Ureter (tissue), 1 donor: ENCODE measurements around the gene TCEANC2. TPM values are rescaled to one million over a fixed set of nuclear protein-coding genes. Genes with fewer than 3 reads are reported as not detected.
"Not testable (repeated sequence)": the region's sequence is repeated elsewhere in the genome, so short reads cannot be mapped to it uniquely, and the experiment has no call there.

Experiments
- DNase-seq: peaks from one replicate; pipeline ENCODE4 v3.0.0-alpha.2; 2020; ENCODE audit warnings: low spot score
- total RNA-seq: library from RNA; stranded (reverse); gene quantifications from one replicate; pipeline ENCODE4 v1.2.4, GENCODE V29; 2023
- donor health status: DM: yes; HTN: yes; CAD: no.

TCEANC2 gene
- 6.7 TPM for total RNA-seq

DNA sequence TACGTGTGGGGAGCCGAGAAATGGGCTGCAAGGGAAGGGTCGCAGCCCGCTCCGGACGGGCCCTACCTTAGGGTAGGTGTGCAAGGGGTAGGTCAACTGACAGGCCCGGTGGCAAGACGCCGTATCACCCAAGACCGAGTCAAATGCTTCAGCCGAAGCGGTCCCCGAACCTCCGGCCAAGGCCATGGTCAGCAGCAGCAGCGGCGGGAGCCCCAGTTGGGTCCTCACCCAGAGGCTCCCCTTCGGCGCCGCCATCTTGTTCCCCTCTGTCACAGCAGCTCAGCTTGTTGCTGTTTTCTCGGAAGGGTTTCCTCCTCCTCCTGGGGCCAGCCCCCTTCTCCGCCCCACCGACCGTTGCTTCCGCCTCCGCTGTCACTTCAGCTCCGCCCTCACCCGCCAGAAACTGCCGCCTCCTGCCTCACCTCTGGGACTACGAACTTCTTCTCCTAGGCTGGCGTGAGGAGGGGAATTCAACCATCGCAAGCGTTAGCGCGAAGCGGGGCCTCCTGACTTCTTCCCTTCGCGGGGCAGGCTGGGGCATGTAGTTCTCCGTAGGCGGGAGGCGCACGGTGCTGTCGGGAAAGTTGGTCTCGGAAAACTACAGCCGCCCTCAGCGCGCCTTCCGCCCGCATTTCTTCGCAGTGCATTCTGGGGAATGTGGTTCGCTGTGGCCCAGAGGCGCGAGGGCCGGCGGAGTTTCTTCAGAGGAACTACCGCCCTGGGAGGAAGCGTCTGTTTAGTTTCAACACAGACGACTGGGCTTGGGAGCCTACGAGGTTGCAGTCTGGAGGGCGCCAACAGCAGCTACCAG lies at the start of gene TCEANC2, which contains the start of gene TMEM59:
Gene TCEANC2 (plus strand): TSS at position 675 of the 811 bp plus-strand sequence. CDS start 815 bp downstream, outside the sequence.
Gene TMEM59 (minus strand): TSS at position 271 of the 811 bp plus-strand sequence. CDS start 16 bp downstream, at position 255.
- DNase-seq = peak; percentile 99

DNA sequence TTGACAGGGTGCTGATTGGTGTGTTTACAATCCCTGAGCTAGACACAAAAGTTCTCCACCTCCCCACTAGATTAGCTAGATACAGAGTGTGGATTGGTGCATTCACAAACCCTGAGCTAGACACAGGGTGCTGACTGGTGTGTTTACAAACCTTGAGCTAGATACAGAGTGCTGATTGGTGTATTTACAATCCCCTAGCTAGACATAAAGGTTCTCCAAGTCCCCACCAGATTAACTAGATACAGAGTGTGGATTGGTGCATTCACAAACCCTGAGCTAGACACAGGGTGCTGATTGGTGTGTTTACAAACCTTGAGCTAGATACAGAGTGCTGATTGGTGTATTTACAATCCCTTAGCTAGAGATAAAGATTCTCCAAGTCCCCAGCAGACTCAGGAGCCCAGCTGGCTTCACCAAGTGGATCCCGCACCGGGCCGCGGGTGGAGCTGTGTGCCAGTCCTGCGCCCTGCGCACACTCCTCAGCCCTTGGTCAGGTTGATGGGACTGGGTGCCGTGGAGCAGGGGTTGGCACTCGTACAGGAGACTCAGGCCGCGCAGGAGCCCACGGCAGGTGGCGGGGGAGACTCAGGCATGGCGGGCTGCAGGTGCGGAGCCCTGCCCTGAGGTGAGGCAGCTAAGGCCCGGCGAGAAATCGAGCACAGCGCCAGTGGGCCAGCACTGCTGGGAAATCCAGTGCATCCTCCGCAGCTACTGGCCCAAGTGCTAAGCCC lies 49.5 kb upstream of the TCEANC2 start:
- not testable (repeated sequence) for DNase-seq

DNA sequence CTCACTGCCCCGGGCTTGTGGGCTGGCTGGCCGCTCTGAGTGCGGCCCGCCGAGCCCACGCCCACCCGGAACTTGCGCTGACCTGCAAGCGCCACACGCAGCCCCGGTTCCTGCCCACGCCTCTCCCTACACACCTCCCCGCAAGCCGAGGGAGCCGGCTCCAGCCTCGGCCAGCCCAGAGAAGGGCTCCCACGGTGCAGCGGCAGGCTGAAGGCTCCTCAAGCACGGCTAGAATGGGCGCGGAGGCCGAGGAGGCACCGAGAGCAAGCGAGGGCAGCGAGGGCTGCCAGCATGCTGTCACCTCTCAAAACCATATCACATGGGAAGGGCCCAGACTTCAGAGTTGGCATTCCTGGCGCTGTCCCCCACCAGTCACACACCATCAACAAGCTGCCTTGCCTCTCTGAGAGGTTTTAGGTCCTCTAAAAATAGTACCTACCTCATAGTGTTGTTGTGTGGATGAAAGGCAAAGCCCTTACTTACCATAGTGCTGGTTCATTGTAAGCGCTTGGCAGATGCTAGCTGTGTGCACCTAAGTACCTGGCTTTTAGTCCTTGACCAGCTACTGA lies 48.8 kb upstream of the TCEANC2 start:
- no peak for DNase-seq

DNA sequence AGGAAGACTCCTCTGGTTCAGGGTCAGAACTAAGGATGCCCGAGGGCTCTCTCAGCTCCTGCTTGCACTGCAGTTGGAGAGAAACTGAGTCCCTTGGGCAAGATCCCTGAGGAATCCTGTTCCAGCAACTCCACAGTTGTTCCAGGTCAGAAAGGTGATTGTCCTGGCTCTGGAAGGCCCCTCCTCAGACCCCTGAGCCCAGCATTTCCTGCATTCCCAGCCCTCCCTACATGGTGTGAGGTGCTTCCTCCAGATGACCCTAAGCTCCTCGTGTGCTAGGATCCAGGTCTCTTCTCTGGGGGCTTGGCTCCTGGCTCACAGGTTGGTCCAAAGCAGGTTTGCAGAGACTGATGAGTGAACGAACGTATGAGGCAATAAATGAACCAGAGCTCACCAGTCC lies 46.9 kb upstream of the TCEANC2 start:
- DNase-seq = no peak

DNA sequence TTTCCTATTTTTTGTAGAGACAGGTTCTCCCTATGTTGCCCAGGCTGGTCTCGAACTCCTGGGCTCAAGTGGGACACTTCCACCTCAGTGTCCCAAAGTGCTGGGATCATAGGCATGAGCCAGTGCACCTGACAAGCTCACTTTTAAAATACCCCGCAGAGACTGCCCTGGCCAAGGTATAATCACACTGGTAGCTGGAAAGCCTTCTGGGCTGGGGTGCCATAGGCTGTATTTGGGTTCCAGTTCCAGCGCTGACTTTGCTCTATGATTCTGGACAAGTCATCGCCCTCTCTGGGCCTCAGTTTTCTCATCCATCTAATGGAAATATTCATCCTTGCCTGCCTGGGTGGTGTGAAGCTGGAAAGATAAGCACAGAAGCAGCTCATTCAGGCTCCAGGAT lies 45.8 kb upstream of the TCEANC2 start:
- DNase-seq = no peak

DNA sequence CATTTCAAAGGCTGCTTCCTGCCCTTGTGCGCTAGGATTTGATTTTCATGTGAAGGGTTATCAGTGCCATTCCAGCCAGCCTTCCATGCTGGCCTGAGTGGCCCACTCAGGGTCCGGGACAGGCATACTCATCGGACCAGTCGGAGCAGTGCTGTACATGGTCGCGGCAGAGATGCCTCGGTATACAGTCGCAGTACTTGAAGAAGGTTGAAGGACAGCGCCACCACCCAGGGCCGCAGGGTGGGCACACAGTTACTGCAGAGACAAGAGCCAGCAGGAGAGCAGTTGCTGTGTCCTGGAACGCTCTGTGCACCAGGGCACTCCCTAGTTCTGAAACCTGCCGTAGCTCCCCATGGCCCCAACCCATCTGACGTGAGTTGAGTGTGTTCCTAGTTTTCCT lies 44.5 kb upstream of the TCEANC2 start:
- DNase-seq = no peak

DNA sequence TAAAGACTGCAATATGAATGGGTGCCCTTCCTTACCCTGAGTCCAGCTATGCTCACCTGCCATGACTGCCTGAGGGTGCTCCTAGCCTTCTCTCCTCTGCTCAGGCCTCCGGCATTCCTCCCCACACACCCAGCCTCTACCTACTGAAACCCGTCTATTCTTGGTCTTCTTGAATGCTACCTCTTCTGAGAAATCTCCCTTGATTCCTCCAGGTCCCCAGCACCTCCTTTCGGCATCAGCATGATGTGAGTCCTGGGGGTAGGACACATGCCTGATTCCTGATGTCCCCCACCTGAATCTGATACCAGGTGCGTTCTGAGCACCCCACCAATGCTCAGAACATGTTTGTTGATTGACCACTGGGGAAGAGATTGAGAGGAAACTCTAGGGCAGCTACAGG lies 44.0 kb upstream of the TCEANC2 start:
- DNase-seq = no peak

DNA sequence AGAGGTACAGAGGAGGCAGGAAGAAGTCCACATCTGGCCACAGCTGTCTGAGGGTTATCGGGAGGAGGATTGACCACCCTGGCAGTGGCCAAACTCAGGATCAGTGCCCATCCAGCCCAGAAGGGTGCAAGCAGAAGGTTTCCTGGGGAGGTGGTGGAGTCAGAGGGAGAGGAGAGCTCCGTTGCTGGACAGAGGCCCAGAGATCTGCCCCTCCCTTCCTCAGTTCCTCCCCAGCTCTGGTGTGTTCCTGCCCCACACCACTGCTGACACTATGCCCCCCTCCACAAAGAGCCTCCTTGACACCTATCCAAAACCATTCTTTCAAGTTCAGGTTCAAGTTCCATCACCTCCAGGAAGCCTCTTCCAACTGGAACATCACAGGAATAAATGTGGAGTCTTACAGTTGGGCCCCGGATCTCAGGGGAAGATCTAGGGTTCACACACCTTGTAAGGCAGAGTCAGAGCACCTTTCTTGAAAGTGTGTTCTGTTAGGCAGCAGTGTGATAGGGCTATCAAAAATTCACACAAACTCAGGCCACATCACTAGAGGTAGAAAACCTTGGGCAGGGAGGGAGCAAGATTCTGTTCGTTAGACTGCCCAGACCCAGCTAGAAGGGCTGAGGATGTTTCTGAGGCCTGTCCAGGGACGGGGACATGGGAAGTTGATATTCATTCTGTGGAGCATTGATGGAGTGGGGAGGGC lies 42.8 kb upstream of the TCEANC2 start:
- no peak for DNase-seq

DNA sequence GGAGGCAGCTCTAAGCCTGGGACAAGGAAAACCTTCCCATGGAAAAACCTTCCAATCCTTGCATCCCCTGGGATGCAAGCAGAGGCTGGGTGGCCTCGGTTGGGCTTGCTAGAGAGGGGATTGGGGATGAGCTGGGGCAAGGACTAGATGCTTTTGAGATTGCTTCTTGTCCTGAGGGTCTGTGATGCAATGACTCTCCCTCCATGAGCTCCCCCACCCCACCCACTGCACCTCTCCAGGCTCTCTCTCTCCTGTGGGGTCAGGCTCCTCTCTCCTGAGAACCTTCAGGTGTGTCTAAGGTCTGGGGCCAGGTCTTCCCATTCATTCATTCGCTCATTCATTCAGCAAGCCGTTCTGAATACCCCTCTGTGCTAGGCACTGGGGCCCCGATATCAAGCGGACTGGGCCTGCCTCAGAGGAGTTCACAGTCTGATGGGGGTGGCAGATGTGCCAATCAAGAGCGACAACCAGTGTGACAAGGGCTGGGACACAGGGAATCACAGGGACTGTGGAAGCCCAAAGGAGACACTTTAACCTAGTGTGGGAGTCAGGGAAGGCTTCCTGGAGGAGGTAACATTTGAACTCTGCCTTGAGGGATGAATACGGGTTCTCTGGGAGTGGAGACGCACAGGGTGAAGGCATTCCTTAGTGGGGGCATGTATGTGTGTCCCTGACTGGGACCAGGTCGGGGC lies 41.9 kb upstream of the TCEANC2 start:
- no peak for DNase-seq

DNA sequence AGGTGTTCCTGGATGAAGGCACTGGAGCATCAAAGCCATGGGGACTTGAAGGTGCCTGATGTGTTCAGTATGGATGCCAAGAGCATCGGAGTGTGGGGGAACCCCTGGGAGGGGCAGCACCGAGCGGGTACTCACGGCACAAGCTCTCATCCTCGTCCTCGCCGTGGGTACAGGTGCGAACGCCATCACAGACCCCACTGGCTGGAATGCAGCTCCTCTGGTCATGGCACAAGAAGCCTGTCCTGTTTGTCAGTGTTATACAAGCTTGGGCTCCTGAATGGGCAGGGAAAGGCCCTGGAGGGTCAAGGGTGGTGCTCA lies 41.4 kb upstream of the TCEANC2 start:
- no peak for DNase-seq

DNA sequence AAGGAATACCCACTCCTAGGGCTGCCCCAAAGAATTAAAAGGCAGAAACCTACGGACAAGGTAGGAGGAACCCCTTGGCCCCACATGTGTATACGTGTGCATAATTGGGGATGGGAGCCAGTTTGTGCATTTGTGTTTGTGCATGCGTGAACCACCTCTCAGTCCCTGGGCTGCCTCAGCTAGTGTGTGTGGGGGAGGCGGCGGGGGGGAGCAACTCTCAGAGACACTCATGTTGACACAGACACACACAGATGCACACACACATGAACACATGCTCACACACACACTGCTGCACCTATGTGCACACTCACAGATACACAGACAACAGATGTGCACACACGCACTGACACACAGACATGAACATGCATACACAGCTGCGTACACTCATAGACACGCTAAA lies 40.5 kb upstream of the TCEANC2 start:
- DNase-seq = no peak

DNA sequence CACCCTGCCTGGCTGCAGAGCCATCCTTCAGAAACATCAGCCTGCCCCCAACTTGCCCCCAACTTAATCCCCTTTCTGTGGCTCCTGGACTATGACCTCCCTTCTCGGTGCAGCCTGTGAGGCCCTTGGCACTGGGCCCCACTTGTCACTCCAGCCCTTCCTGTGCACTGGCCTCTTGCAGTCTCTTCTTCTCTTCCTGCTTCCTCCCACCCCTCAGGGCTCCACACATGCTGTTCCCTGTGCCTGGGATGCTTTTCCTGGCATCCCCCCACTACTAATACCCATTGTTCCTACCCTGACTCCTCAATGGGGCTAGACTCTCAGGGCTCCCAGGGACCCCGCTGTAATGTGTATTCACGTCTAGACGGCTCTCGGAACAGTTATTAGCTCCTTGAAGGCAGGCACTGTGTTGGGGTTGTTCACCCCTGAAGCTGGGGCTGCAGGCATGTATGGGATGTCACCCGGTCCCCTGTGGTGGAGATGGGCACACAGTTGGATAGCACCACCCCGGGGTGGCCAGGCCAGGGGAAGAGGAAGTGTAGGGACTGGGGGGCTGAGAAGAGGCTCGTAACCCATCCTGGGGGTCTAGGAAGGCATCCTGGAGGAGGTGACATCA lies 39.9 kb upstream of the TCEANC2 start:
- DNase-seq = no peak

DNA sequence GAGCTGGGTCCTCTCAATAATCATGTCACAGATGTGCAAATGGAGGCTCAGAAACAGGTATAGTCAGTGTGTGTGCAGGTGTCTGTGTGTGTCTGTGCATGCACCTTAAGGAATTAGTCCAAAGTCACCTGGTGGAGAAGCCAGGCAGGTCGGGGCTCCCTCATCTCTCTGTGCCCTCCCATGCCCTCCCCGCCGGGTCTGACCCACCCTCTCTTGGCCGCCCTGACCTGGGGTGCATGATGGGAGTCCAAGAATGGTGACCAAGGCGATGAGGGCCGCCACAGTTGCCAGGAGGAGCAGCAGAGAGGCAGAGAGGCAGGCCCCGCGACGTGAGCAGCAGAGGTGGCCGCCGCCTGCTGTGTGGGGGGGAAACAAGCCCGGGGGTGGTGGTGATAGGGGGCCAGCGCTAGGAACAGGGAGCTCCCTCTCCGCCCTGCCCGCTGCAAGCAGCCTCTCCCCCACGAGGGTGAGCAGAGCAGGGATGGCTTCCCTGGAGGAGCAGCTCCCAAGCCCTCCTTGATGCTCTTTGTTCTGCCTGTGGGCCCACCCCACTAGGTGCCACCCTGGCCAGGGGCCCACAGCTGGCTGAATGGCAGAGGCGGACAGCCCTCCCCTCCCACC lies 39.3 kb upstream of the TCEANC2 start:
- no peak for DNase-seq

DNA sequence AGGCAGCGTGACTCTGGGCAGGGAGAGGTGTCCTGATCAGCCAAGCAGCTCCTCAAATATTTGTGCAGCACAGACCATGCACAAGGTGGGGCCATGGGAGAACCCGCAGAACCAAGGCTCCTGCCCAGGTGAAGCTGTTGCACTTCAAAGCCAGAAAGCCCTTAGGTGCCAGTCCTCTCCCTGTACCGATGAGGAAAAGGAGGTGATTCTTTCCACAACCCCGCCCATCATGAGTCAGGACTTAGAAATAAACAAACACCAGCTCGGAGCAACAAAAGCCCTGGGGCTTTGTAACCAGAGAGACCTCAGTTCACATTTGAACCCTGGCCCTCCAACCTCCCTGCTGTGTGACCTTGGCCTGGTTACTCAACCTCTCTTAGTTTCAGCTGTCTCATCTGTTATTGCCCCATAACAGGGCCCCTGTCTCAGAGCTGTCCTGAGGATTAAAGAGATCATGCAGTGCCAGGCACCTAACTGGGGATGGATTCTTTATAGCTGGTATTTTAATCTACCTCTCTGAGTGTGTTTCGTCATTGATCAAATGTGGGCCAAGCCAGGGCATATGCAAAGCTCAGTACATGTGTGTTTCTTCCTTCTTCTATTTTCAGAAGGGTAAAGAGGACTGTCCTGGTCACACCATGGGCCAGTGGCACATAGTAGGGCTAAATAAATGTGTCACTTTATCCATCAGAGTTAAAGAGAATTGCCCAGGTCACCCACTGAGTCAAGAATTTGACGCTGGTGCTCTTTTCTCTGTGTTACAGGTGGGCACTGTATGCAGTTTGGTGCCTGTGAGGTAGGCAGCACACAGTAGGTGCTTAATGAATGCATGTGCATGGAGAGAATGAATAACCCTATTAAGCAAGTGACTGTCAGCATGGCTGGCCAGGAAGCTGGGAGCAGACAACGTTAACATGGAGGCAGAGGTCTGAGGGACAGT lies 36.8 kb upstream of the TCEANC2 start:
- peak; percentile 66 for DNase-seq

DNA sequence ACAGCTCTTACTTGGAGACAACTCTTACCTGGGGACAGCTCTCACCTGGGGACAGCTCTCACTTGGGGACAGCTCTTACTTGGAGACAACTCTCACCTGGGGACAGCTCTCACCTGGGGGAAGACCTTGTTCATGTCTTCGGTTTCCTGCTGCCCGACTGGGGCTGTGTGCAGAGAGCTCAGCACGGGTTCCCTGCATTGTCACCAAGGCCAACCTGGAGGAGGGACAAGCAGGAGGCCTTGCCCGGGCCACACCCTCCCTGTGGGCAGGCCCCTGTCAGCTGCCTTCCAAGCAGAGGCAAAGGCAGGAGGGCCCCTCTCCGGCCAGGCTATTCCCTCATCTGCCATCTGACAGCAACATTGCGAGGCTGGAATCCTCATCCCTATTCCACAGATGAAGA lies 35.4 kb upstream of the TCEANC2 start, which contains the start of gene LDLRAD1:
Gene LDLRAD1 (minus strand): TSS at position 208 of the 400 bp plus-strand sequence. CDS start 74 bp downstream, at position 134.
- DNase-seq = no peak

DNA sequence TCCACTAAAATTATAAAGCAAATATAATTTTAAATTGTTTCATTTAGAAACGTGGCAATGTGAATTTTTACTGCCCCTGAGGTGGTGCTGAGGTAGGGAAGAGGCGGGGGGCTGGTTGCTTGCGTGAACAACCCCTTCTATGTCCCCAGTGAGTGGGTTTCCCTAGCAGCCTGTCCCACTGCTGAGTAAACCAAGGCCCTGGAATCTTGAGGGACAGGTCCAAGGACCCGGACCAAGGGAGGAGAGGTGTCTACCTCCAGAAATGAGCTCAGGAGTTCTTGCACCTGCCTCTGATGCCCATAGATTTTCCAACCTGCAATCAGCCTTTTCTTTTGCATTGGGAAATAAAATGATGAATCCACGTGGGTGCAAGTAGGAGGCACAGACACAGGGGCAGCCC lies 34.8 kb upstream of the TCEANC2 start:
- DNase-seq = no peak

DNA sequence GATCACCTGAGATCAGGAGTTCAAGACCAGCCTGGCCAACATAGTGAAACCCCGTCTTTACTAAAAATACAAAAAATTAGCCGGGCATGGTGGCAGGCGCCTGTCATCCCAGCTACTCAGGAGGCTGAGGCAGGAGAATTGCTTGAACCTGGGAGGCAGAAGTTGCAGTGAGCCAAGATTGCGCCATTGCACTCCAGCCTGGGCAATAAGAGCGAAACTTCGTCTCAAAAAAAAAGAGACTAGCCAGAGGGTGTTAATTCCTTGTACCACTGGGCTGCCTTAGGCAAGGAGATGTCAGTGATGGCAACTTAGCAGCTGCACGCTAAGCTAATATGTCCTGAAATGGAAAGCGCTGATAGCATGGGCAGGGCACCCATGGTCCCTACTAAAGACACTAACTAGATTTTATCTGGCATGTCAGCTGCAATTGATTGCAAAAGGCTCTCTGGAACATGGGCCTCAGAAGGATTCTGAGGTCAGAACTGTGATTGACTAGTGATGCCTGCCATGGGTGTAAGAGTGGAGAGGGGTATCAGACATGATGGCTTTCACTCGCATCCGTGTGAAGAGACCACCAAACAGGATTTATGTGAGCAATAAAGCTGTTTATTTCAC lies 33.7 kb upstream of the TCEANC2 start:
- not testable (repeated sequence) for DNase-seq

DNA sequence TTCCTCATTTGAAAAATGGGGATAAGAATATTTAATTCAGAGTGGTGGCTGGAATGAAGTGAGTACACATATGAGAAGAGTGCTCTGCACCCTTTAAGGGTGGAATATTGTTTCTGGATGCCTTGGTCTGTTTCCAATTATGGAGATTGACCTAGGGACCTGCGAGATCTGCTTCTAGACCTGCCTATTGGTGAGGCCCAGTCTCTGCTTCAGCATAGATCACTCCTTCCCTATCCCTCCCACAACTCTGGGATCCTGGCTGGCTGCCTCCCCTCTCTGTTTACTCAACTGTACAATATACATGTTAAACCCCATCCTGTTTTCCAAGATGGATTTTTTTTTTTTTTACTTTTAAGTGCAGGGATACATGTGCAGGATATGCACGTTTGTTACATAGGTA lies 29.1 kb upstream of the TCEANC2 start:
- no peak for DNase-seq

DNA sequence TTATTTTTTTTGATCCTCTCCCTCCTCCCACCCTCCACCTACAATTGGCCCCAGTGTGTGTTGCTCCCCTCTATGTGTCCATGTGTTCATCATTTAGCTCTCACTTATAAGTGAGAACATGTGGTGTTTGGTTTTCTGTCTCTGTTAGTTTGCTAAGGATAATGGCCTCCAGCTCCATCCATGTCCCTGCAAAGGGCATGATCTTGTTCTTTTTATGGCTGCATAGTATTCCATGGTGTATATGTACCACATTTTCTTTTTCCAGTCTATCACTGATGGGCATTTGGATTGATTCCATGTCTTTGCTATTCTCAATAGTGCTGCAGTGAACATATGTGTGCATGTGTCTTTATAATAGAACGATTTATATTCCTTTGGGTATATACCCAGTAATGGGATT lies 28.6 kb upstream of the TCEANC2 start:
- not testable (repeated sequence) for DNase-seq
